HCEC 1CT (cell line): ENCODE results near the gene BCDIN3D.
A peak's percentile ranks its signal among the peaks of the same experiment; 100 is the strongest.
"Not testable (repeated sequence)": the region's sequence is repeated elsewhere in the genome, so short reads cannot be mapped to it uniquely, and the experiment has no call there.

Experiments
- DNase-seq: peaks from one replicate; pipeline ENCODE4 v3.0.0-alpha.2; 2017

BCDIN3D gene

GRCh38 chr12:49842519-49843352 lies at the start of gene BCDIN3D:
Gene BCDIN3D, minus strand, starts transcription at chr12:49843106. Its CDS starts 19 bp downstream, at chr12:49843087.
- DNase-seq, result peak; percentile 93

- no peak for DNase-seq
Measured at GRCh38 chr12:49892084-49892731, 49.3 kb upstream of the BCDIN3D start.

- DNase-seq, result no peak
Measured at GRCh38 chr12:49891476-49891875, 48.6 kb upstream of the BCDIN3D start.

- DNase-seq, result no peak
Measured at GRCh38 chr12:49891012-49891411, 48.1 kb upstream of the BCDIN3D start.

GRCh38 chr12:49890096-49890461 lies 47.2 kb upstream of the BCDIN3D start:
- DNase-seq, result no peak

GRCh38 chr12:49889361-49890095 lies 46.6 kb upstream of the BCDIN3D start:
- DNase-seq, result no peak

- no peak for DNase-seq
Measured at GRCh38 chr12:49888461-49889151, 45.7 kb upstream of the BCDIN3D start.

GRCh38 chr12:49887536-49888401 lies 44.9 kb upstream of the BCDIN3D start:
- no peak for DNase-seq

GRCh38 chr12:49887091-49887490 lies 44.2 kb upstream of the BCDIN3D start:
- no peak for DNase-seq

- DNase-seq, result no peak
Measured at GRCh38 chr12:49885663-49886461, 43.0 kb upstream of the BCDIN3D start.

- no peak for DNase-seq
Measured at GRCh38 chr12:49885118-49885517, 42.2 kb upstream of the BCDIN3D start.

- DNase-seq, result no peak
Measured at GRCh38 chr12:49882851-49883464, 40.1 kb upstream of the BCDIN3D start.

GRCh38 chr12:49882248-49882850 lies 39.4 kb upstream of the BCDIN3D start:
- no peak for DNase-seq

- DNase-seq, result no peak
Measured at GRCh38 chr12:49881415-49882247, 38.7 kb upstream of the BCDIN3D start.

- no peak for DNase-seq
Measured at GRCh38 chr12:49880756-49881414, 38.0 kb upstream of the BCDIN3D start.

GRCh38 chr12:49879065-49879464 lies 36.2 kb upstream of the BCDIN3D start:
- not testable (repeated sequence) for DNase-seq

- DNase-seq, result no peak
Measured at GRCh38 chr12:49878021-49878420, 35.1 kb upstream of the BCDIN3D start.

- DNase-seq, result no peak
Measured at GRCh38 chr12:49877066-49877465, 34.2 kb upstream of the BCDIN3D start.

- DNase-seq, result no peak
Measured at GRCh38 chr12:49876070-49876469, 33.2 kb upstream of the BCDIN3D start.
